ENCODE measurements around the gene LRRC31.

- no peak for TF ChIP-seq POLR2A (IDR thresholded peaks at IDR 0.05)
- TF ChIP-seq CTCF (IDR thresholded peaks at IDR 0.05), result no peak
These were observed 11.0 kb upstream of the LRRC31 start for GRCh38 chr3:169880576-169881250.
